ENCODE data around the gene CLIC3.

- TF ChIP-seq CTCF (IDR thresholded peaks at IDR 0.05): no peak
- no peak for TF ChIP-seq EZH2 (IDR thresholded peaks at IDR 0.05; ENCODE audit: borderline replicate concordance, insufficient read depth, low read depth, low read length, poor library complexity, severe bottlenecking)
Measured at GRCh38 chr9:136962163-136962562, 34.2 kb downstream of the CLIC3 start.

All from B cell (primary cell).